ENCODE data around the gene CC2D1A.

- TF ChIP-seq, protein P1, sequence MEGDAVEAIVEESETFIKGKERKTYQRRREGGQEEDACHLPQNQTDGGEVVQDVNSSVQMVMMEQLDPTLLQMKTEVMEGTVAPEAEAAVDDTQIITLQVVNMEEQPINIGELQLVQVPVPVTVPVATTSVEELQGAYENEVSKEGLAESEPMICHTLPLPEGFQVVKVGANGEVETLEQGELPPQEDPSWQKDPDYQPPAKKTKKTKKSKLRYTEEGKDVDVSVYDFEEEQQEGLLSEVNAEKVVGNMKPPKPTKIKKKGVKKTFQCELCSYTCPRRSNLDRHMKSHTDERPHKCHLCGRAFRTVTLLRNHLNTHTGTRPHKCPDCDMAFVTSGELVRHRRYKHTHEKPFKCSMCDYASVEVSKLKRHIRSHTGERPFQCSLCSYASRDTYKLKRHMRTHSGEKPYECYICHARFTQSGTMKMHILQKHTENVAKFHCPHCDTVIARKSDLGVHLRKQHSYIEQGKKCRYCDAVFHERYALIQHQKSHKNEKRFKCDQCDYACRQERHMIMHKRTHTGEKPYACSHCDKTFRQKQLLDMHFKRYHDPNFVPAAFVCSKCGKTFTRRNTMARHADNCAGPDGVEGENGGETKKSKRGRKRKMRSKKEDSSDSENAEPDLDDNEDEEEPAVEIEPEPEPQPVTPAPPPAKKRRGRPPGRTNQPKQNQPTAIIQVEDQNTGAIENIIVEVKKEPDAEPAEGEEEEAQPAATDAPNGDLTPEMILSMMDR (IDR thresholded peaks at IDR 0.05) = no peak
- TF ChIP-seq POLR2A (IDR thresholded peaks at IDR 0.05) (no peak), EP300 (IDR thresholded peaks at IDR 0.05) (no peak)
Measured at GRCh38 chr19:13942023-13942684, 36.2 kb downstream of the CC2D1A start.

All from upper lobe of left lung (tissue), 4 donors.